ENCODE results near the gene RETN.

- TF ChIP-seq CTCF (IDR thresholded peaks at IDR 0.05) (no peak), POLR2A (IDR thresholded peaks at IDR 0.05) (no peak)
Observed at GRCh38 chr19:7657131-7657751, 11.6 kb upstream of the RETN start.

Measured in Peyer's patch (tissue), 4 donors.